Left lung (tissue), 10 donors: Measurements from ENCODE around the gene HEATR3. TPM values are rescaled to one million over a fixed set of nuclear protein-coding genes. Genes with fewer than 3 reads are reported as not detected.

Experiments
- ATAC-seq: fragments of 200-7000 bp; cut with Tn5 transposase; one replicate; pipeline ENCODE4 v1.9.1; 2020; ENCODE audit warnings: moderate library complexity
- DNase-seq, 4 donors: peaks; one replicate each; pipeline ENCODE4 v3.0.0-alpha.2; 2013 to 2020
- H3K27ac ChIP-seq, 2 donors: fragments of 200-600 bp; sonication (generic) in 1 of 2; one replicate each; pipeline versions ENCODE4 v1.5.0 to v1.8.0; 2020 to 2021
- H3K27me3 ChIP-seq, 2 donors: fragments of 200-600 bp; sonication (generic) in 1 of 2; one replicate each; pipeline versions ENCODE4 v1.5.0 to v1.8.0; 2020 to 2021
- H3K36me3 ChIP-seq, 2 donors: fragments of 200-600 bp; sonication (generic) in 1 of 2; one replicate each; pipeline versions ENCODE4 v1.5.0 to v1.8.0; 2020 to 2021
- H3K4me1 ChIP-seq, 2 donors: fragments of 200-600 bp; one replicate each; pipeline ENCODE4 v1.8.0; 2021
- H3K4me3 ChIP-seq, 2 donors: fragments of 200-600 bp; sonication (generic) in 1 of 2; one replicate each; pipeline versions ENCODE4 v1.5.0 to v1.8.0; 2020 to 2021; ENCODE audit warnings: mild to moderate bottlenecking in 1 of 2
- H3K9me3 ChIP-seq, 2 donors: fragments of 200-600 bp; sonication (generic) in 1 of 2; one replicate each; pipeline versions ENCODE4 v1.5.0 to v1.8.0; 2020 to 2021
- CTCF ChIP-seq, 2 donors: fragments of 200-600 bp; sonication (generic) in 1 of 2; IDR thresholded peaks; one replicate each; pipeline versions ENCODE4 v1.5.0 to v1.8.0; 2021; ENCODE audit warnings: antibody characterized with exemption in 2 of 2
- intact Hi-C, 2 donors: fragments of 100-400 bp; cut with DNase I; formaldehyde crosslinking; loops; one replicate each; pipeline versions ENCODE4 v1.11.2 to v1.14.2; 2022
- polyA plus RNA-seq, 6 donors: library from polyadenylated mRNA; unstranded; fragments of 120-200 nt; gene quantifications; one replicate each; pipeline ENCODE4 v1.2.1, GENCODE V29; 2013; ENCODE audit not compliant: insufficient read length in 6 of 6
- total RNA-seq, 2 donors: library from RNA; stranded (reverse); fragmentation: NEBNext Ultra II Directional; extraction: Animal tissue kit (Norgen Biotek cat#: 25700); gene quantifications; one replicate each; pipeline ENCODE4 v1.2.1, GENCODE V29; 2021
- donor health status: DM: no; HTN: yes; CAD: no.
- donor health status: DM: no; HTN: no; CAD: no.

HEATR3 gene
- total and polyA plus RNA-seq, 8 donors: 17.5 to 27.1 (median 18.5) TPM

DNA sequence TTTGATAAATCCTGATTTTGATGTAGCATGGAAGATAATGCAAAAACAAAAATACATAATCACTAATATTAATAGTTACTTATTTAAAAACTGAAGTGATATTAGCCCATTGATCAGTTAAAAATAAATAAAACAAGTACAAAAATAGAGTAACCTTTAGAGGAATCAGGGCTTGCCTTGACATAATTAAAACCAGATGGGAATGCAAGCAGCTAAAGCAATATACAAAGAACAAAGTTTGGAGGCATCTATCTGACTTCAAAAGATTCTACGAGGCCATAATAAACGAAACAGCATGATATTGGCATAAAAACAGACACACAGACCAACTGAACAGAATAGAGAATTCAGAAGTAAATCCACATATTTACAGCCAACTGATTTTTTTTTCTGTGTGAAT is 15.0 kb upstream of the HEATR3 start:
- no peak for ATAC-seq
- Histone ChIP-seq H3K4me1 (no peaks in the 10 kb centered on the region), H3K9me3 (peaks cover 0 to 7% of the 10 kb centered on the region in 2 donors), H3K36me3 (no peaks in the 10 kb centered on the region), H3K4me3 (no peak overlapping the region), H3K27ac (no peak overlapping the region), H3K27me3 (no peaks in the 10 kb centered on the region)
- intact Hi-C loops: no loop called here
- no peak for TF ChIP-seq CTCF (IDR thresholded peaks at IDR 0.05)
- no peak for DNase-seq

- Histone ChIP-seq H3K36me3 (no peaks in the 10 kb centered on the region), H3K9me3 (peaks cover 0 to 20% of the 10 kb centered on the region in 2 donors), H3K4me3 (no peak overlapping the region), H3K4me1 (no peaks in the 10 kb centered on the region), H3K27me3 (no peaks in the 10 kb centered on the region), H3K27ac (no peak overlapping the region)
- no peak for ATAC-seq
- DNase-seq: no peak
- intact Hi-C loops: no loop called here
- no peak for TF ChIP-seq CTCF (IDR thresholded peaks at IDR 0.05)
Measured at GRCh38 chr16:50056226-50056625, 9.5 kb upstream of the HEATR3 start.

DNA sequence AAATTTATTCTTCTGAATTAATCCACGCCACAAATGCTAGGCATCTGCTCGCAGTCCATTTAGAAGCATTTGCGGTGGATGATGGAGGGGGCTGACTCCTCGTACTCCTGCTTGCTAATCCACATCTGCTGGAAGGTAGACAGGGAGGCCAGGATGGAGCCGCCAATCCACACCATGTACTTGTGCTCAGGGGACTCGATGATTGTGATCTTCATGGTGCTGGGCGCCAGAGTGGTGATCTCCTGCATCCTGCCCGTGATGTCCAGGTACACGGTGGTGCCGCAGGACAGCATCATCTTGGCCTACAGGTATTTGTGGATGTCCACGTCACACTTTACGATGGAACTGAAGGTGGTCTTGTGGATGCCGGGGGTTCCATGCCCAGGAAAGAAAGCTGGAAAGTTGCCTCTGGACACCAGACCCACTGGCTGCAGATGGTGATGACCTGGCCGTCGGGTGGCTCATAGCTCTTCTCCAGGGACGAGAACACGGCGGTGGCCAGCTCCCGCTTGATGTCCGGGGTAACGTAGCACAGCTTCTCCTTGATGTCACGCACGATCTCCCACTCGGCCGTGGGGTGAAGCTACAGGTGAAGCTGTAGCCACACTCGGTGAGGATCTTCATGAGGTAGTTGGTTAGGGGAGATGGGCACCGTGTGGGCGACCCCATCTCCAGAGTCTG is 7.5 kb upstream of the HEATR3 start:
- DNase-seq: no peak

DNA sequence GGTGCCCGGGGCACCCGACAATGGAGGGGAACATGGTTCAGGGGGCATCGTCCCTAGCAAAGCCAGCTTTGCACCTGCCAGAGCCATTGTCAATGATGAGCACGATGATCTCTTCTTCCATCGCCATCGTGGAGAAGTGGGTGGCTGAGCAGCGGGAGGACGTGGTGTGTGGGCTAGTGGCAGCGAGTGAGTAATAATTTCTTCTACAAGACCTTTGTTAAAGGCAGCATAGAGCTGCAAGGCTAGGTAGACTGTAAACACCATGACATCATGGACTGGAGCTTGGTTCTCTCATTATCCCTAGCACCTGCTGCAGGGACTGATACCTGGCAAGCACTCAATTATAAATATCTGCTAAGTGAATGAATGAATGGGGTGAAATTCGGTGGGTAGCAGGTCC is 6.7 kb upstream of the HEATR3 start:
- H3K27me3 ChIP-seq: no peaks in the 10 kb centered on the region
- H3K27ac ChIP-seq: no peak overlapping the region
- TF ChIP-seq CTCF (IDR thresholded peaks at IDR 0.05): no peak
- H3K4me3 ChIP-seq: no peak overlapping the region
- no peaks in the 10 kb centered on the region for H3K4me1 ChIP-seq
- ATAC-seq: no peak
- DNase-seq: no peak
- intact Hi-C loops: no loop called here
- peaks cover 0 to 20% of the 10 kb centered on the region in 2 donors for H3K9me3 ChIP-seq
- H3K36me3 ChIP-seq: no peaks in the 10 kb centered on the region

More for the DNA sequence above, 7.5 kb upstream of the HEATR3 start:
- Histone ChIP-seq H3K27ac (no peak overlapping the region), H3K9me3 (peaks cover 0 to 20% of the 10 kb centered on the region in 2 donors), H3K4me1 (no peaks in the 10 kb centered on the region), H3K36me3 (no peaks in the 10 kb centered on the region), H3K4me3 (no peak overlapping the region), H3K27me3 (no peaks in the 10 kb centered on the region)
- no peak for ATAC-seq
- intact Hi-C loops: no loop called here
- no peak for TF ChIP-seq CTCF (IDR thresholded peaks at IDR 0.05)

GRCh38 chr16:50059669-50060068 is 6.1 kb upstream of the HEATR3 start:
- H3K9me3 ChIP-seq: peaks cover 0 to 20% of the 10 kb centered on the region in 2 donors
- no peak for ATAC-seq
- no peak for DNase-seq
- H3K4me3 ChIP-seq: no peak overlapping the region
- no peak for TF ChIP-seq CTCF (IDR thresholded peaks at IDR 0.05)
- H3K27ac ChIP-seq: no peak overlapping the region
- no peaks in the 10 kb centered on the region for H3K27me3 ChIP-seq
- no peaks in the 10 kb centered on the region for H3K4me1 ChIP-seq
- intact Hi-C loops: no loop called here
- H3K36me3 ChIP-seq: no peaks in the 10 kb centered on the region
